HG03565 (cell line): ENCODE results near the gene CNOT3.

Experiments used
- ATAC-seq: cut with Tn5 transposase; IDR thresholded peaks from one replicate; pipeline ENCODE4 v1.9.1; 2021; ENCODE audit warnings: mild to moderate bottlenecking, moderate library complexity; ENCODE audit not compliant: unreplicated experiment

The CNOT3 gene

DNA sequence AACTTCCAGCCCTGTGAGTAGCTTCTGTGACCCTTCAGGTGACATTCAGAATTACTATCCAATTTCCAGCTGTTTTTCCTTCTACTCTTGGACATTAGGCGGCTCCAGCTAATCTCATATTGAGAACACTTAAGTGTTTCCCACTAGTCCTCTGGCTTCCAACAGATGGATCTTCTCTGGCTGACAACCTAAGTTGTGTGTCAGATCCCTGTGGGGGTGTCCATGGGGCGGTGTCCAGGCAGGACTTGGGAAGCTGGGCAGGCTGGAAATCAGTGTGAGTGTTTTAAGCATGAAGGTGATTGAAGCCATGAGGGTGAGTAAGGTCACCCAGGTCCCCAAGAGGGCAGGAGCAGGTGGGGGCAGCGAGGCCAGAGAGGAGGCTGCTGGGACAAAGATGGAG lies 10.1 kb downstream of the CNOT3 start:
- no peak for ATAC-seq

DNA sequence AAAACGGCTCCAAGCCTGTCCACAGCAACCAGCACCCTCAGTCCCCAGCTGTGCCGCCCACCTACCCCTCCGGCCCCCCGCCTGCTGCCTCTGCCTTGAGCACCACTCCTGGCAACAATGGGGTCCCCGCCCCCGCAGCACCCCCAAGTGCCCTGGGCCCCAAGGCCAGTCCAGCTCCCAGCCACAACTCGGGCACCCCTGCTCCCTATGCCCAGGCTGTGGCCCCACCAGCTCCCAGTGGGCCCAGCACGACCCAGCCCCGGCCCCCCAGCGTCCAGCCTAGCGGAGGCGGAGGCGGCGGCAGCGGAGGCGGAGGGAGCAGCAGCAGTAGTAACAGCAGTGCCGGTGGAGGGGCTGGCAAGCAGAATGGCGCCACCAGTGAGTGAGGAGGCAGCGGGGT lies 10.6 kb downstream of the CNOT3 start:
- ATAC-seq: no peak

DNA sequence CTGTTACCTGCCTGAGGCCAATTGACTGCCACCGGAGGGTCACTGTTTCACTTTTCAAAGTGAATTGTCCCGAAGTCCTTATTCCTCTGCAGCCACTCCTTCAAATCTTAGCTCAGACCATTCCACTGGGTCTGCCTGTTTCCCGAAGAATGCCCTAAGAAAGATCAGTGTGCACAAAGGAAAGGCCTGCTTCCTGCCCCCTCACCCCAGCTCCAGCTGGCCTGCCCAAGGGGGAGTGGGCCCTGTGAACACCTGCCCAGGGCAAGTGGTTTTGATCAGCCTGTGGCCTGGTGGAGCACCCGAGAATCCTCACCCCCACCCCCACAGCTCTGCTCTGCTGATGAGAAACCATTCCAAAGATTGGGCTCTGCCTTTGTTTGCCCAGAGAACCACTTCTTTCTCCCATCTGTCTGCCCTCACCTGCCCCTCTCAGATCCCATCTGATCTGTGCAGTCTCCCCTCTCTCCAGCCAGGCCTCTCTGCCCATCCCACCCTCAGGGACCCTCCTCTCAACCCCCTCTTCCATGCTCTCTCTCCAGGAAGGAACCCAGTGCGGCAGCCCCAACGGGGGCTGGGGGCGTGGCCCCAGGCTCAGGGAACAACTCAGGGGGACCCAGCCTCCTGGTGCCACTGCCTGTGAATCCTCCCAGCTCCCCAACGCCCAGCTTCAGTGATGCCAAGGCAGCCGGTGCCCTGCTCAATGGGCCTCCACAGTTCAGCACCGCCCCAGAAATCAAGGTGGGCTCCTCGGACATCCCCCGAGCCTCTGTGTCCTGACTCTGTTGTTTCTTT lies 11.7 kb downstream of the CNOT3 start:
- ATAC-seq: no peak

DNA sequence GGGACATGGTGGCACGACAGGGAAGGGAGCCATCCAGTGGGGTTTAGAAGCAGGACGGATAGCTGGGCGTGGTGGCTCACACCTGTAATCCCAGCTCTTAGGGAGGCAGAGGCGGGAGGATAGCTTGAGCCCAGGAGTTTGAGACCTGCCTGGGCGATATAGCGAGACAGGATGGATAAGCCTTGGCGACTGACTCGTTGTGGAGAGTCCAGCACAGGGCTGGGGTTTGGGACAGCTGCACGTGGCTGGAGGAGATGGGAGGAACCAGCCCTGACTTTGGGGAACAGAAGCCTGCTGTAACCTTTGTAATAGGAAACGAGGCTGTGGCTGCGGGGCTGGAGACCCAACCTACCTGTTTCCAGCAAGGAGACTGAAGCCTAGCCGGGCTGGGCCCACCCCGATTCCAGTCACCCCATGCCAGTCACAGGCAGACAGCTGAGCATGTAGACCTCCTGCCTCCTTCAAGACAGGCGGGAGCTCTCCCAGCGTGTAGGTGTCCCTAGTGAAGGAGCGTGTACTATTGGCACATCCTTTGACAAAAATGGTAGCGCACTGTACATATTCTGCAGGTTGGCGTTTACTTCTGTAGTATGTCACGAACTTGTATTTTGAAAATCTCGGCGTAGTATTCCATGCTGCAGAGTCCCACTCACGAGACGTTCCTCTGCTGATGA lies 13.9 kb downstream of the CNOT3 start:
- no peak for ATAC-seq

DNA sequence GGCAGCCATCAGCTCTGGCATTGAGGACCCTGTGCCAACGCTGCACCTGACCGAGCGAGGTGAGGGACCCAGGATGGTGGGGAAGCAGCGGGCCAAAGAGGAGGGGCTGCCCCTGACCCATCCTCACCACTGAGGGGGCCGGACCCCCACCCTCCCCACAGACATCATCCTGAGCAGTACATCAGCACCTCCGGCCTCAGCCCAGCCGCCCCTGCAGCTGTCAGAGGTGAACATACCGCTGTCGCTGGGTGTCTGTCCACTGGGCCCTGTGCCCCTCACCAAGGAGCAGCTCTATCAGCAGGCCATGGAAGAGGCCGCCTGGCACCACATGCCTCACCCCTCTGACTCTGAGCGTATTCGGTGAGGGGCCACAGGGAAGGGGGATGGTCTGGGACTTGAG lies 14.7 kb downstream of the CNOT3 start:
- no peak for ATAC-seq

DNA sequence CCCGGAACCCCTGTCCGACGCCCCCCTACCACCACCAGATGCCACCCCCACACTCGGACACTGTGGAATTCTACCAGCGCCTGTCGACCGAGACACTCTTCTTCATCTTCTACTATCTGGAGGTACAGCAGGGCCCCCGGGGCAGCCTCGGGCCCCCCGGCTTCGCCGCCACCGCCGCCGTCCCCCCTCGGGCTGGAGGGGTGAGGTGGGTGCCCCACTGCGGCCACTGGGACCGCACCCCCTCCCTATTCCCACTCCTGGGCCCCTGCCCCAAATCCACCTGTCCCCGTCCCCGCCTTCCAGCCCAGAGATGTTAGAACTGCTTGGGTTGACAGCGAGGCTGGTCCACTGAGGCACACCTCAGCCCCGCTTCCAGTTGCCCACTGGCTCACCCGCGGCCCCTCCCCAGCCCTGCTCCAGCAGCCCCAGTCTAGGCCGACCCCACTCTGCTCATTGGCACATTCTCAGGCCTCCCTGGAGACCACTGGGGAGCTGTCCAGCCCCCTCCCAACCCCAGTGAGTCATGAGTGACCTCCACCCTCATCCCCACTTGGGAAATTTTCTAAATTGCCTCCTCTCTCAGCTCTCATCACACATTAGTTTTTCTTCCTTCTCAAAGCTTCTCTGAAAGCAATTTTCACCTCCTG lies 15.4 kb downstream of the CNOT3 start:
- ATAC-seq: no peak

DNA sequence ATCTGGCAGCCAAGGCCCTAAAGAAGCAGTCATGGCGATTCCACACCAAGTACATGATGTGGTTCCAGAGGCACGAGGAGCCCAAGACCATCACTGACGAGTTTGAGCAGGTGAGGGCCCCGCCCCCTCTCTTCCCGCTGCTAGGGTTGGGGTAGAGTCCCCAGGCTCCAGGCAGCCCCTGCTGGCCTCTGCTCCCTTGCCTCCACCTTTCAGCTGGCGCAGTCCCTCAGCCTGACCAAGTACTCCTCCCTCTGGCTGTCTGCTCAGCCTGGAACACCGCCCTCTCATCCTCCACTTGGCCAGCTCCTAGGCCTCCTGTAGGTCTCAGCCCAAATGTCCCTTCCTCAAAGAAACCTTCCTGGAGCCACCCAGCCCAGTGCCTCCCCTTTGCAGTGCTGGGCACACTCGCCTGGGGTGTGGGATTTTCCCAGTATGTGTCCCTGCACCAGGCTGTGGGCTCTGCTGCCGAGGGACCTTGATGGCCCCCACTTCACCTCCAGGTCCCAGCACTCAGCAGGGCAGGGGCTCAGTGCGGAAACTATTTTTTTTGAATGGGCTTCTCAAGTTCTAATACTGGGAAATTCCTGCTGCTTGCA lies 16.3 kb downstream of the CNOT3 start:
- ATAC-seq: no peak

DNA sequence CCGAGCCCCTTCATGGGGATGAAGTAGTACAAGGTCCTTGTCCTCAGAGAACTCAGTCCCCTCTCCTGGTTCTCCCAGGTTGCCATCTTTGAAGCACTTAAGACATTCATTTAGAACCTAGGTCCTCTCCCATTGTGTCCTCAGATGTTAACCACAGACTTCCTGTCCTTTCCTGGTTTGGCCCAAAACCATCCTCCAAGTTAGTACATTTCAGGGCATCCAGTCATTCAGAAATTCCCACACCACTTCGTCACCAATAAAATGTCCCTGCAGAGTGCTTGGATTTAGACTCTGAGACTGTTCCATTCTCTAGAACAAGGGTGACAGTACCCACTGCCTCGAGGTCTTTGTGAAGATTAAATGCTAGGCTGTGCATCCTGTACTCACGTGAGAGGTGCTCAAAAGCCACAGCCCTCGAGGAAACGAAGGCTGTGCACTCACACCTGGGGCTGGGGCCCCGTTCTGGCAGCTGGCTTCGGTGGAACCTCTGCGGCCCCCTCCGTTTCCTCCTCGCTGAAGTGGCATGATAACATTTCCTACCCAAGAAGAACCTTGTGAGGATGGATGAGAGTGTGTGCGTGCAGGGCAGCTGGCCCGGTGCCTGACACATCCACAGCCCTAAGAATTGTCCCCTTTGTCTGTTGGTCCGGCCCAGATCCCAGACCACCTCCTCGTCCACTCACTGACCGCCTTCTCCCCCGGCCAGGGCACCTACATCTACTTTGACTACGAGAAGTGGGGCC lies 17.2 kb downstream of the CNOT3 start:
- ATAC-seq: no peak

DNA sequence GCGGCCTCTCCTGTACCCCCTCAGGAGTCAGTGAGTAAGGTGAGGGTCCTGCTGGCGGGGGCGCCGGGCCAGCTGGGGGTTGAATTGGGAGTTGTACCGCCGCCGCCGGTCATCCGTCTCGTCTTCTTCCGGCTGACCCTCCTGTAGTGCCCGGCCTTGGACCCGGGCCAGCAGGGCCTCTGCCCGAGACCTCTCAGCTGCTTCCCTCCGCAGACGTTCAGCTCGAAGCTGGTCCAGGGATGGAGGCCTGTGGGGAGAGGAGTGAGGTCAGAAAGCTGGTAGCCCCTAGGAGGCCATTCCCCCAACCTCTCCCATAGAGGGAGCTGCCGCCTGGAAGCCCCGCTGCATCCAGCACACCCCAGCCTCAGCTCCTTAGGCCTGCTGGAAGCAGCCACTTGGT lies 18.1 kb downstream of the CNOT3 start:
- no peak for ATAC-seq

DNA sequence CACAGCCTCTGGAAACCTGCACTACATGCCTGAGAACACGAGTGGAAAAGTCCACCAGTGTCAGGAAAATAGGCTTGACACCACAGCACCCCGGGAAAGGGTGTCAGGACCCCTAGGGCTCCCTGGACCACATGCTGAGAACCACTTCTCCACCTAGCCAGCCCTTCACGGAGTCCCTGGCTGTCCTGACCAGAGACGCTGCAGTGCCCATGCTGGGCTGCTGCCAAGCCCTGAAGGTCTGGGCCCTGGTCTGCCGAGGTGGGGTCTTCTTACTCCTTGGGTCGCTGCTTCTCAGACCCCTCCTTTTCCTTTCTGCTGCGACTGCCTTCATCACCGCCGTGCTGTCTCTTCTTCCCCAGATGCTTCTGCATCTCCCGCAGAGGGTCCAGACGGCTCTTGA lies 18.9 kb downstream of the CNOT3 start:
- no peak for ATAC-seq

DNA sequence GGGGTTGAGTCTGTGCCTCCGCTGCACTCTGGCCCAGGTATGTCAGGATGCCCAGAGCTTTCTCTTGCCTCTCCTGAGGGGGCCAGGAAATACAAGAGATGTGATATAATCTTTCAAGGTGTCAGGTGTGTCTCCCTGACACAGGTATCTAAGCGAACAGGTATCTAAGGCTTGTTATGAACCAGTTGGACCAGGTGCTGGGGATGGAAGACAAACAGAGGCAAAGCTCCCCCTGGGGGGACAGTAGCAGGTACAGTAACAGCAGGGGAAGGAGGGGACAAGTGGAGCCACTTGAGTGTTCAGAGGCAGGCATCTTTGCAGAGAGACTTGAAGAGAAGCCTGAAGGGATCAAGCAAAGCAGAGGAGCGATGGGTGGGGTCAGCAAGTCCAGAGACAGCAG lies 19.4 kb downstream of the CNOT3 start:
- no peak for ATAC-seq

DNA sequence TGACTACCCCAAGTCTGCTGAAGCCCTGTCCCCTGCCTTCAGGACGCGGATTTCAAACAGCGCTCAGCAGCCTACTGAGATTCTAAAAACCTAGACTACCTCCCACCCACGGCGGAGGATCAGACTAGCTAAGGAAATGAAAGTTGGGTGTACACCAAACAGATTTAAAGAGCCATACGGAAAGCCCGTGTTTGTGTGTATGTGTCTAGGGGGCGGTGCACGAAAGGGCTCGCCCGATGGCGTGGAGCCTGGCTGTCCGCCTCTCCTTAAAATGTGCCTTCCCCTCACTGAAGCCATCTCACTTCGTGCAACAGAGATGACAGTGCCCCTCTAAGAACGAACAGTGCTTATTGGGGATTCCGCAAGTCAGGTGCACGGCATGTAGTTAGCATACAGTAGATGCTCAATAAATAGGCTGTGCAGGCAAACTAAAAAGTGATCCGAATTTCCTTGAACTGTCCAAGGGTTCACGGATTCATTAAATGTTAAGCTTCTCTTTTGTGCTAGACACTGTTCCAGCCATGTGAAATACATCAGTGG lies 21.3 kb downstream of the CNOT3 start:
- ATAC-seq: no peak

DNA sequence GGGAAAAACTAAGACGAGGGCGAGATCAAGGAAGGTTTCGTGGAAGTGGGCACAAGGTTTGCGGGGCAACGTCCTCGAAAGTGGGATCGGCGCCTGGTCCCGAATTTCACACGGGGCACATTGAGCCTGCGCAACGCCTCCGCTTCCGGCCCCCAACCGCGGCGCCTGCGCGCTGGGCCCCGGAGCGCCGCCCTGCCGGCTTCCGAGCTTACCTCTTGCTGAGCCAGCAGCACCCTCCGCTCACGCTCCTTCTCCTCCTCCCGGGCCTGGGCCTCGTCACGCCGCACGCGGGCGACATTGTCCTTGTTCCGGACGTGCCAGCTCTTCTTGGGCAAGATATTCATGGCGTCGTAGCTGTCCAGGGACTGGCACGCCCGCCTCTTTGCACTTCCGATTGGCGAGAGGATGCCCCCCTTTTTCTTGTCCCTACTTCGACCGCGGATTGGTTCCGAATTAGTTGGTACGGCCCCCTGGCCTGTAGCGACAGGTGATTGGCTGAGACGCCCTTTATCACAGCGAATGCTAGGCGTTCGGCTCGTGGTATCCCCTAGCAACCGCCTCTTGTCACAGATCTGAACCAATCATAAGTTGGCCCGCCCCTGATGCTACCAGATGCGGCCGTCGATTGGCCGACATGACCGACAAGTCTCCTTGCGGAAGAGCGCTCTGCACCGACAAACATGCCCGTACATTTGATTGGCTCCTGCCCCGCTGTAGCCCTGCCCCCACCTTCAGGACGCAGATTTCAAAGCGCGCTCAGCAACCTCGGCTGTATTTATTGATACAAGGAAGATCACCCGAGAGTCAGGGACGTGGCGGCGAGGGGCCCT lies 22.0 kb downstream of the CNOT3 start, which contains the start of gene LENG1:
Gene LENG1, minus strand, starts transcription at position 370 of the 830 bp plus-strand sequence. Its CDS starts 26 bp downstream, at position 344.
- peak; percentile 86 for ATAC-seq

DNA sequence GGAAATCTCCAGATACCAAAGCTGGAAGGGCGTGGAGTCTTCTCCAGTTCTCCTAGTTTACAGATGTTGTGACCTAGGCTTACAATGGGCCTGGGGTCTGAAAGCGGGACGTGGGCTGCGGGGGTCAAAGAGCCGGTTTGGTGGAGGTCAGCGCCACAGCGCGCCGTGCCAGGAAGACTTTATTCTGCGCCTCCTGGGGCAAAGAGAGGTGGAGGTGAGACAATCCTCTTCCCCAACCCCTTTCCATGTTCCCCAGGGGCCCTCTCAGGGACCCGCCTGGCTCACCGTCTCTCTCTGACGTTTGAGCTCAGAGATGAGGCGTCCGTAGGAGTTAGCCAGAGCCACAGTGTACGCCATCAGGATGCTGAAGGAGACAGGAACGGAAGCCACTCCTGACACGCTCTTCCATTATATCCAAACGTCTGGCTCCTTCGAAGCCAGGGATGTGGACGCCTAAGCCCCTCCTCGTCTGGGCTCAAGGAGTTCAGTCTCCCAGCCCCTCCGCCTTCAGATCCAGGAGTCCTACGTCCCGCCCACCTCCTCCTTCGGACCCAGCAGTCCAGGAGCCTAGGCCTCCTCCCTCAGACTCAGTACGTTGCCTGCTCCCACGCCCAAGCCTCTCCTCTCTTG lies 22.7 kb downstream of the CNOT3 start:
- ATAC-seq: no peak

DNA sequence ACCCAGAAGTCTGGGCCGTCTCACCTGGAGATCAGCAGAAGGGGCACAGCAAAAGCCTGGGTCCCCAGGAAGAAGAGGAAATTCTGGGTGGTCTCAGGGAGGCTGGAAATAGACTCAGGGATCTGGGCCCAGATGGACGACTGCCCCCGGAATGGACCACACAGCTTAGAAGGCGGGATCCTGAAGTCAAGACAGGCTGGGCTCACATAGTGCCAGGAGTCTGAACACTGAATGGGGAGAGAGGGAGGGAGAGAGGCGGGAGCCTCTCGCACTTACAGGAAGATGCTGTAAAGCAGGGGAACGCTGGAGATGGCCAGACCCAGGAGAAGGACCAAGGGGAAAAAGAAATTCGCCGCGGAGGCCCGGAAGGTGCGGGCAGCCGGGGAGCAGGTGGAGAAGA lies 23.3 kb downstream of the CNOT3 start:
- no peak for ATAC-seq

DNA sequence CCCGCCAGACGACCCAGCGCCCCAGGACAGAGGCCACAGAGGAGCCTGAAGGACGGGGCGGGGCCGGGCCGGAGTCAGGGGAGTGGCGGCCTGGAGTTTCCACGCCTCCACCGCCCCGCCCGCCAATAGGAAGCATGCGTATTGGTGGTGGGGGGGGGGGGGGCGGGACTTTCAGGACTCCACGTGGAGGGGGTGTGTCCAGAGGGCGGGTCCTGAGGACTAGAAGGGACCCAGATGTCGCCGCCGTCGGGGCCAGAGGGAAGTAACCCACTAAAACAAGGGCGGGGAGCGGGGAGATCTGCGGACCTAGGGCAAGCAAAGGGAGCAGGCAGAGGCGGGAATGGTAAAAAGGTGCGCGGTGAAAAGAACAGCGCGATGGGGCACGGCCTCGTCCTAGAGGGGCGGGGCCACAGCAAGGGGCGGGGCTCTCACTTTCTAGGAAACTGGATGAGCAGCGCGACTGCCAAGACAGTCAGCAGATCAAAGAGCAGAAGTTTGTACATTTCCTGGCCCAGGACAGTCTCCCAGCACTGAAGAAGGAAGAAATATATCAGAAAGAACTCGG lies 24.8 kb downstream of the CNOT3 start:
- ATAC-seq: no peak

DNA sequence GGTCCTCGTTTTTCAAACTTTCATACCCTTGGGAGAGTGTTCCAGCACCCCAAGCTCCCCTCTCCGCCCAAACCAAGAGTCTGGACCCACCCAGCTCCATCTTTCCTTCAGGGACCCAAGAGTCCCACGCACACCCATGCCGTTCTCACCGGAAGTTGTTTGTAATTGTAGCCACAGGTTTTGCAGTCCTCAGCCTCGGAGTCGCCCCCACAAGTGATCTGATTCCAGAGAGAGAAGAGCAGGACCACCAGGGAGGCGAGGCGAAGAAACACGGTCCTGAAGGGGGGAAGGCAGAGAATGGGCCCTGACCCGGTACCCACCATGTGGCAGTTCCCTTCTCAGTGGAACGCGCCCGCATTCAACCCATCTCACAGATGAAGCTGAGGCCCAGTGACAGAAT lies 25.3 kb downstream of the CNOT3 start:
- no peak for ATAC-seq

DNA sequence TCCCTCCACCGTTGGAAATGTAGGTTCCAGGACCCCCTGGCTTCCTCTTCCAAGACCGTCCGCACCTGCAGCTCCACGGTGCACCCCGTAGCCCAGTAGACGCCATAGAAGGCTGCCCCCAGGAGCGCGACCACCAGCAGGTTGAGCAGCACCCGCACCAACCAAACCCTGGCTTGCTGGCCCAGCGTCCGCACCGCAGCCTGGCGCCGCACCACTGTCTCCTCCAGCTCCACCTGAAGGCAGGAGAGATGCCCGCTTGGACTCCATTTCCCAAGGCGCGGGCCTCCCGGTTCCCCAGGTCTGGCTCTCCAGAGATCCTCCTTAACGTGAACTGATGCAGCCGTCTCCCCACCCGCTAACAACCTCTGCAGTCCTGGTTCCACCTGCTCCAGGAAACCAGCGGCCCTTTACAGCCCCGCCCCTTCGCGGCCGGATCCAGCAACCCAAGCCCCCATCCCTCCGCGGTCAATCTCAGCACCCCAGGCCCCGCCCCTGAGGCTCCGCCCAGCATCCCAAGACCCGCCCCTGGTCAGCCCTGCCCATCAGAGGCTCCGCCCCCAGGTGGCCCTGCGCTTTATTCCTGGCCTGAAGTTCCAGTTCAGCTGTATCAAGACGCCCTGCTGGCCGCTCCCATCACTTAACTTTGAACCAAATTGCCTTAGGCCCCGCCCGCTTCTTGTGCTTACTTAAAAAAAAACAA lies 27.0 kb downstream of the CNOT3 start:
- ATAC-seq: no peak
